NCI-H226 (cell line): ENCODE results near the gene ACTRT3.

Source experiments
- DNase-seq: peaks from one replicate; pipeline ENCODE4 v3.0.0-alpha.2; 2015

ACTRT3 gene

GRCh38 chr3:169769287-169770181 is at the start of gene ACTRT3:
ACTRT3 (minus strand) TSS chr3:169769561; CDS start chr3:169769520, 41 bp downstream.
- peak; percentile 27 for DNase-seq

- peak; percentile 43 for DNase-seq
Observed at GRCh38 chr3:169818316-169818715, 49.0 kb upstream of the ACTRT3 start.

GRCh38 chr3:169815590-169816150 is 46.3 kb upstream of the ACTRT3 start:
- no peak for DNase-seq

GRCh38 chr3:169813757-169814517 is 44.6 kb upstream of the ACTRT3 start:
- DNase-seq: no peak

- DNase-seq: no peak
Observed at GRCh38 chr3:169813278-169813677, 43.9 kb upstream of the ACTRT3 start.

- DNase-seq: no peak
Observed at GRCh38 chr3:169812332-169813235, 43.2 kb upstream of the ACTRT3 start, which contains the start of the genes LRRC34 and LRRIQ4. LRRC34 (minus strand) TSS chr3:169812904; CDS start chr3:169812548, 356 bp downstream. LRRIQ4 (plus strand) TSS chr3:169812870; CDS start chr3:169821922, 9,052 bp downstream.

- peak; percentile 8 for DNase-seq
Observed at GRCh38 chr3:169811631-169812331, 42.4 kb upstream of the ACTRT3 start.

GRCh38 chr3:169809230-169809795 is 40.0 kb upstream of the ACTRT3 start:
- DNase-seq: no peak

GRCh38 chr3:169804681-169805080 is 35.3 kb upstream of the ACTRT3 start:
- DNase-seq: no peak

GRCh38 chr3:169792359-169792758 is 23.0 kb upstream of the ACTRT3 start:
- no peak for DNase-seq

- DNase-seq: no peak
Observed at GRCh38 chr3:169790687-169791429, 21.5 kb upstream of the ACTRT3 start.

- DNase-seq: no peak
Observed at GRCh38 chr3:169790219-169790618, 20.9 kb upstream of the ACTRT3 start.

- DNase-seq: no peak
Observed at GRCh38 chr3:169787791-169788190, 18.4 kb upstream of the ACTRT3 start.

GRCh38 chr3:169787120-169787519 is 17.8 kb upstream of the ACTRT3 start:
- no peak for DNase-seq

GRCh38 chr3:169781209-169781855 is 12.0 kb upstream of the ACTRT3 start:
- DNase-seq: no peak

GRCh38 chr3:169780742-169781141 is 11.4 kb upstream of the ACTRT3 start:
- no peak for DNase-seq

GRCh38 chr3:169777822-169778221 is 8.5 kb upstream of the ACTRT3 start:
- no peak for DNase-seq

- DNase-seq: no peak
Observed at GRCh38 chr3:169774186-169774585, 4.8 kb upstream of the ACTRT3 start.

GRCh38 chr3:169772897-169773816 is 3.8 kb upstream of the ACTRT3 start, which contains the start of gene MYNN:
MYNN (plus strand) TSS chr3:169773396; CDS start chr3:169774296, 900 bp downstream.
- peak; percentile 90 for DNase-seq
